ENCODE measurements around the gene IL31RA.
"Not testable (repeated sequence)": the region's sequence is repeated elsewhere in the genome, so short reads cannot be mapped to it uniquely, and the experiment has no call there.

DNA sequence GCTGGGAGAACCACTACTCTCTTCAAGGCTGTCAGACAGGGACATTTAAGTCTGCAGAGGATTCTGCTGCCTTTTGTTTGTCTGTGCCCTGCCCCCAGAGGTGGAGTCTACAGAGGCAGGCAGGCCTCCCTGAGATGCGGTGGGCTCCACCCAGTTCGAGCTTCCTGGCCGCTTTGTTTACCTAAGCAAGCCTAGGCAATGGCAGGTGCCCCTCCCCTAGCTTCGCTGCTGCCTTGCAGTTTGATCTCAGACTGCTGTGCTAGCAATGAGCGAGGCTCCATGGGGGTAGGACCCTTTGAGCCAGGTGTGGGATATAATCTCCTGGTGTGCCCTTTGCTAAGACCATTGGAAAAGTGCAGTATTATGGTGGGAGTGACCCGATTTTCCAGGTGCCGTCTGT is 42.3 kb upstream of the IL31RA start:
- TF ChIP-seq CTCF (IDR thresholded peaks at IDR 0.05; ENCODE audit: borderline replicate concordance, extremely low read depth, low read length, poor library complexity, severe bottlenecking); EZH2 (IDR thresholded peaks at IDR 0.05; ENCODE audit: borderline replicate concordance, low read depth, low read length, severe bottlenecking): not testable (repeated sequence)

Data from DND-41 (cell line).